Thyroid gland (tissue), 4 donors: ENCODE data around the gene SNAP29. TPM values are rescaled to one million over a fixed set of nuclear protein-coding genes. Genes with fewer than 3 reads are reported as not detected.

ENCODE experiments used
- DNase-seq, 2 donors: peaks; one replicate each; pipeline ENCODE4 v3.0.0-alpha.2; 2019
- H3K27ac ChIP-seq, 3 donors: fragments of 200-600 bp; sonication (generic); 1 replicate in 2 of 3; 2 replicates in 1 of 3; pipeline ENCODE4 v1.5.1; 2016 to 2019; ENCODE audit warnings: mild to moderate bottlenecking in 1 of 3, moderate library complexity in 1 of 3
- H3K27me3 ChIP-seq: fragments of 200-600 bp; sonication (generic); one replicate; pipeline ENCODE4 v1.5.1; 2019
- H3K36me3 ChIP-seq, 2 donors: fragments of 200-600 bp; sonication (generic); one replicate each; pipeline ENCODE4 v1.5.1; 2016 to 2019
- H3K4me1 ChIP-seq, 2 donors: fragments of 200-600 bp; sonication (generic); one replicate each; pipeline ENCODE4 v1.5.1; 2017 to 2019
- H3K4me3 ChIP-seq, 3 donors: fragments of 200-600 bp; sonication (generic); replicated peaks in 1 of 3; 1 replicate in 2 of 3; 2 replicates in 1 of 3; pipeline ENCODE4 v1.5.1; 2016; ENCODE audit warnings: mild to moderate bottlenecking in 1 of 3
- H3K9me3 ChIP-seq: fragments of 200-600 bp; sonication (generic); one replicate; pipeline ENCODE4 v1.5.1; 2017
- POLR2A ChIP-seq, 2 donors: fragments of 450-650 bp; IDR thresholded peaks; one replicate each; pipeline ENCODE4 v1.6.1; 2017; ENCODE audit warnings: antibody characterized with exemption in 2 of 2, mild to moderate bottlenecking in 2 of 2, moderate library complexity in 1 of 2
- WGBS, 2 donors: methylation state at CpG; one replicate each; pipeline ENCODE4 v1.1.5; 2017; 5-methylcytosine and 5-hydroxymethylcytosine counted together
- intact Hi-C: fragments of 100-400 bp; cut with DNase I; formaldehyde crosslinking; loops from one replicate; pipeline ENCODE4 v1.15.1; 2023
- total RNA-seq, 4 donors: library from RNA; depleted of rRNA; stranded (reverse); fragments of >200 nt; gene quantifications; one replicate each; pipeline ENCODE4 v1.2.3, GENCODE V29; 2016
- TF ChIP-seq, protein P1 (sequence below), 6 experiments: fragments of 200-600 bp in 3 of 6; fragments of 450-650 bp in 3 of 6; sonication (generic) in 3 of 6; IDR thresholded peaks; one replicate each; pipeline ENCODE4 v1.5.1; 2016 to 2019; ENCODE audit warnings: antibody characterized with exemption in 6 of 6, mild to moderate bottlenecking in 2 of 6, inconsistent platforms in 1 of 6, moderate library complexity in 1 of 6

SNAP29 gene
- total RNA-seq, 4 donors from 2014 or later, result 17.1 to 21.1 (median 17.6) TPM

- intact Hi-C loops, result no loop called here
- Histone ChIP-seq H3K4me3 (no peak overlapping the region), H3K27ac (no peak overlapping the region), H3K36me3 (peaks cover 9 to 25% of the 10 kb centered on the region in 2 donors), H3K27me3 (no peaks in the 10 kb centered on the region), H3K9me3 (no peaks in the 10 kb centered on the region), H3K4me1 (no peaks in the 10 kb centered on the region)
- TF ChIP-seq, protein P1, sequence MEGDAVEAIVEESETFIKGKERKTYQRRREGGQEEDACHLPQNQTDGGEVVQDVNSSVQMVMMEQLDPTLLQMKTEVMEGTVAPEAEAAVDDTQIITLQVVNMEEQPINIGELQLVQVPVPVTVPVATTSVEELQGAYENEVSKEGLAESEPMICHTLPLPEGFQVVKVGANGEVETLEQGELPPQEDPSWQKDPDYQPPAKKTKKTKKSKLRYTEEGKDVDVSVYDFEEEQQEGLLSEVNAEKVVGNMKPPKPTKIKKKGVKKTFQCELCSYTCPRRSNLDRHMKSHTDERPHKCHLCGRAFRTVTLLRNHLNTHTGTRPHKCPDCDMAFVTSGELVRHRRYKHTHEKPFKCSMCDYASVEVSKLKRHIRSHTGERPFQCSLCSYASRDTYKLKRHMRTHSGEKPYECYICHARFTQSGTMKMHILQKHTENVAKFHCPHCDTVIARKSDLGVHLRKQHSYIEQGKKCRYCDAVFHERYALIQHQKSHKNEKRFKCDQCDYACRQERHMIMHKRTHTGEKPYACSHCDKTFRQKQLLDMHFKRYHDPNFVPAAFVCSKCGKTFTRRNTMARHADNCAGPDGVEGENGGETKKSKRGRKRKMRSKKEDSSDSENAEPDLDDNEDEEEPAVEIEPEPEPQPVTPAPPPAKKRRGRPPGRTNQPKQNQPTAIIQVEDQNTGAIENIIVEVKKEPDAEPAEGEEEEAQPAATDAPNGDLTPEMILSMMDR (IDR thresholded peaks at IDR 0.05), result no peak
- no peak for TF ChIP-seq POLR2A (IDR thresholded peaks at IDR 0.05)
- 68 to 83% methylated on average over 1 of the region's 1 CpG for WGBS, 2 donors
- DNase-seq, result no peak
Observed at GRCh38 chr22:20875296-20875695, 16.5 kb downstream of the SNAP29 start.

- peaks cover 9 to 27% of the 10 kb centered on the region in 2 donors for H3K36me3 ChIP-seq
- no peak overlapping the region for H3K27ac ChIP-seq
- no peak overlapping the region for H3K4me3 ChIP-seq
- TF ChIP-seq, protein P1 (IDR thresholded peaks at IDR 0.05), result no peak
- no peak for TF ChIP-seq POLR2A (IDR thresholded peaks at IDR 0.05)
- H3K9me3 ChIP-seq, result no peaks in the 10 kb centered on the region
- intact Hi-C loops, result no loop called here
- 96 to 100% methylated on average over 3 of the region's 3 CpGs for WGBS, 2 donors
- no peaks in the 10 kb centered on the region for H3K4me1 ChIP-seq
- no peak for DNase-seq
- no peaks in the 10 kb centered on the region for H3K27me3 ChIP-seq
Observed at GRCh38 chr22:20877715-20878114, 18.9 kb downstream of the SNAP29 start.

DNA sequence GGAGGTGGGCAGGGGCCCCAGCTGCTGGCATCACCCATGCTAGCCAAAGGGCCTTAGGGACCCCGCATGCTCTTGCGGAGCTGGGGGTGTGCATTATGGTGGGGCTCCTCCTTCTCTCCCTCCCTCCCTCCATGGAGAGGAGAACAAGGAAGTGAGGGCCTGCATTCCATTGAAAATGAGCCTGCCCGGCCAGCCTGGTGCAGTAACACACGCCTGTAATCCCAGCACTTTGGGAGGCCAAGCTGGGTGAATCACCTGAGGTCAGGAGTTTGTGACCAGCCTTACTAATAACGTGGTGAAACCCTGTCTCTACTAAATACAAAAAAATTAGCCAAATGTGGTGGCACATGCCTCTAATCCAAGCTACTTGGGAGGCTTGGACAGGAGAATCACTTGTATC is 22.4 kb downstream of the SNAP29 start:
- Histone ChIP-seq H3K27me3 (no peaks in the 10 kb centered on the region), H3K36me3 (peaks cover 26 to 33% of the 10 kb centered on the region in 2 donors), H3K27ac (no peak overlapping the region), H3K9me3 (no peaks in the 10 kb centered on the region), H3K4me1 (no peaks in the 10 kb centered on the region), H3K4me3 (no peak overlapping the region)
- intact Hi-C loops, result no loop called here
- TF ChIP-seq POLR2A (IDR thresholded peaks at IDR 0.05), result no peak
- TF ChIP-seq, protein P1 (IDR thresholded peaks at IDR 0.05), result no peak
- 84 to 93% methylated on average over 3 to 4 of the region's 5 CpGs for WGBS, 2 donors
- no peak for DNase-seq

GRCh38 chr22:20881869-20882815 is 23.3 kb downstream of the SNAP29 start:
- 93 to 96% methylated on average over 9 of the region's 9 CpGs for WGBS, 2 donors
- no peak for TF ChIP-seq POLR2A (IDR thresholded peaks at IDR 0.05)
- TF ChIP-seq, protein P1 (IDR thresholded peaks at IDR 0.05), result no peak
- Histone ChIP-seq H3K4me3 (no peak overlapping the region), H3K4me1 (no peaks in the 10 kb centered on the region), H3K27ac (no peak overlapping the region), H3K9me3 (no peaks in the 10 kb centered on the region), H3K36me3 (peaks cover 26 to 34% of the 10 kb centered on the region in 2 donors), H3K27me3 (no peaks in the 10 kb centered on the region)
- intact Hi-C loops, result no loop called here
- DNase-seq, result no peak

DNA sequence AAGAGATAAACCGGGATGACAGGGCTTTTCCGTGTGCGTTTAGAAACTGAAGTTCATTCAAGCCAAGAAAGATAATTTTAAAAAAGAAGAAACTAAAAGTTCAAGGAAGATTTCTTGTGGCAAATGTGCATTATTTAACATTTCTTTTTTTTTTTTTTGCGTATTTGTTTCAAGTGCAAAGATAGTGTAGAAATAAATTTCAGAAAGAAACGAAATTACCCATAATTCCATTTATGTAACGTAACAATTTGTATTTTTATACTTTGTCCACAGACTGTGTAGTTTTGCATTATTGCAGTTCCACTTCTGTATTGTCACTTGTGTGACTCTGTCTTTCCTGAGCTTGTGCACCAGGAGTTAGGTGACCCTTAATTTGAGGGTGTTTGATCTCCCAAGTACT is 24.0 kb downstream of the SNAP29 start:
- Histone ChIP-seq H3K4me3 (no peak overlapping the region), H3K9me3 (no peaks in the 10 kb centered on the region), H3K4me1 (no peaks in the 10 kb centered on the region), H3K27me3 (no peaks in the 10 kb centered on the region), H3K27ac (no peak overlapping the region), H3K36me3 (peaks cover 26 to 41% of the 10 kb centered on the region in 2 donors)
- DNase-seq, result no peak
- no peak for TF ChIP-seq POLR2A (IDR thresholded peaks at IDR 0.05)
- TF ChIP-seq, protein P1 (IDR thresholded peaks at IDR 0.05), result no peak
- 91 to 95% methylated on average over 6 of the region's 6 CpGs for WGBS, 2 donors
- intact Hi-C loops, result no loop called here
